Erythroblast (primary cell): ENCODE measurements around the gene ETNK1.

Source experiments
- DNase-seq, 2 experiments: peaks; one replicate each; lab custom pipeline; 2025; lab: John Stamatoyannopoulos, UW
- GATA1 ChIP-seq: IDR thresholded peaks from 2 replicates; pipeline ENCODE4 v1.6.1; 2011; ENCODE audit warnings: low read depth, mild to moderate bottlenecking, control low read depth, low read length, moderate library complexity
- POLR2A ChIP-seq: IDR thresholded peaks from 2 replicates; pipeline ENCODE4 v1.6.1; 2011; ENCODE audit warnings: mild to moderate bottlenecking, low read length

ETNK1 gene

GRCh38 chr12:22615963-22616501 is 8.9 kb upstream of the ETNK1 start:
- TF ChIP-seq POLR2A (no peak), GATA1 (no peak)

GRCh38 chr12:22617630-22618029 is 7.3 kb upstream of the ETNK1 start:
- DNase-seq = no peak
- no peak for TF ChIP-seq POLR2A
- TF ChIP-seq GATA1 = no peak

More at GRCh38 chr12:22615963-22616501, 8.9 kb upstream of the ETNK1 start:
- DNase-seq = no peak

GRCh38 chr12:22624548-22624869 is 462 bp upstream of the ETNK1 start:
- no peak for DNase-seq
- TF ChIP-seq GATA1 (no peak), POLR2A (no peak)

GRCh38 chr12:22625762-22626294 is 857 bp downstream of the ETNK1 start:
- peak; percentile 69 to 74 for DNase-seq
- TF ChIP-seq GATA1 (no peak), POLR2A (no peak)

GRCh38 chr12:22626406-22626805 is 1.4 kb downstream of the ETNK1 start:
- TF ChIP-seq GATA1 (no peak), POLR2A (no peak)
- peak; percentile 24 to 44 for DNase-seq

- no peak for TF ChIP-seq POLR2A
- TF ChIP-seq GATA1 = no peak
- DNase-seq = peak; percentile 5 to 38
Observed at GRCh38 chr12:22627371-22627770, 2.4 kb downstream of the ETNK1 start.

- no peak for DNase-seq
- TF ChIP-seq GATA1 (no peak), POLR2A (no peak)
Observed at GRCh38 chr12:22628228-22628627, 3.3 kb downstream of the ETNK1 start.

GRCh38 chr12:22631863-22632463 is 7.0 kb downstream of the ETNK1 start:
- no peak for TF ChIP-seq GATA1
- TF ChIP-seq POLR2A = no peak
- DNase-seq = peak; percentile 20 to 45

- DNase-seq = no peak
- no peak for TF ChIP-seq GATA1
- no peak for TF ChIP-seq POLR2A
Observed at GRCh38 chr12:22634883-22635282, 9.9 kb downstream of the ETNK1 start.

GRCh38 chr12:22635812-22636211 is 10.8 kb downstream of the ETNK1 start:
- no peak for DNase-seq

GRCh38 chr12:22640851-22641250 is 15.9 kb downstream of the ETNK1 start:
- DNase-seq = no peak
- TF ChIP-seq GATA1 (no peak), POLR2A (no peak)

More at GRCh38 chr12:22635812-22636211, 10.8 kb downstream of the ETNK1 start:
- TF ChIP-seq GATA1 (no peak), POLR2A (no peak)

GRCh38 chr12:22641353-22642053 is 16.5 kb downstream of the ETNK1 start:
- TF ChIP-seq GATA1 (no peak), POLR2A (no peak)
- peak in 1 of 2 experiments; percentile 20 for DNase-seq

GRCh38 chr12:22648668-22649067 is 23.7 kb downstream of the ETNK1 start:
- TF ChIP-seq POLR2A (no peak), GATA1 (no peak)
- no peak for DNase-seq

- DNase-seq = no peak
- TF ChIP-seq POLR2A (no peak), GATA1 (no peak)
Observed at GRCh38 chr12:22653075-22653474, 28.1 kb downstream of the ETNK1 start.

- TF ChIP-seq POLR2A = no peak
- no peak for TF ChIP-seq GATA1
- no peak for DNase-seq
Observed at GRCh38 chr12:22653791-22654190, 28.8 kb downstream of the ETNK1 start.
